ENCODE data around the gene RBFOX2. TPM values are rescaled to one million over a fixed set of nuclear protein-coding genes. Genes with fewer than 3 reads are reported as not detected.
"Not testable (repeated sequence)": the region's sequence is repeated elsewhere in the genome, so short reads cannot be mapped to it uniquely, and the experiment has no call there.

The RBFOX2 gene
- polyA plus RNA-seq, 1 donor = 190 TPM

DNA sequence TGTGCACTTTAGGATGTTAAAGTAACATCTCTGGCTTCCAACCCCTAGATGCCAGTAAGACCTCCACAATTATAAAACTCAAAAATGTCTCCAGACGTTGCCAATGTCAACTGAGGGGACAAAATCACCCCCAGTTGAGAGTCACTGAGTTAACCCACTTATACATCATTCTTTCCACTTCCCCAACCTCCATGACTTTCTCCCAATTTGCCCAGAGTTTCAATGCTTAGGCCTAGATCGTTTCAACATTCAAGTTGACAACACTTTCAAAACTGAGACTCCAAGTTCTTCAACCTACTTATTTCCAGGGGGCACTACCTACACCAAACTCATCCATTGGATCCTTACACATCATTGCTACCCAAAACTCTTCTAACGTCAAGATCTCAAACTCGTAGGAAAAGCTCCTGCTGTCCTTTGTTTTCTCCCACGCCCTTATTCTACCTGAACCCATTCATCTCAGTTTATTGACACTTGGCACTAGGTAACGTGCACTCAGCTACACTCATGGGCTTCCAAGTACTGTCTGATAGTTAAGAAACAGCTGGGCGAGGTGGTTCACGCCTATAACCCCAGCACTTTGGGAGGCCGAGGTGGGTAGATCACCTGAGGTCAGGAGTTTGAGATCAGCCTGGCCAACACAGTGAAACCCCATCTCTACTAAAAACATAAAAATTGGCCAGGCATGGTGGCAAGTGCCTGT is 24.5 kb downstream of the RBFOX2 start:
- DNase-seq = no peak

DNA sequence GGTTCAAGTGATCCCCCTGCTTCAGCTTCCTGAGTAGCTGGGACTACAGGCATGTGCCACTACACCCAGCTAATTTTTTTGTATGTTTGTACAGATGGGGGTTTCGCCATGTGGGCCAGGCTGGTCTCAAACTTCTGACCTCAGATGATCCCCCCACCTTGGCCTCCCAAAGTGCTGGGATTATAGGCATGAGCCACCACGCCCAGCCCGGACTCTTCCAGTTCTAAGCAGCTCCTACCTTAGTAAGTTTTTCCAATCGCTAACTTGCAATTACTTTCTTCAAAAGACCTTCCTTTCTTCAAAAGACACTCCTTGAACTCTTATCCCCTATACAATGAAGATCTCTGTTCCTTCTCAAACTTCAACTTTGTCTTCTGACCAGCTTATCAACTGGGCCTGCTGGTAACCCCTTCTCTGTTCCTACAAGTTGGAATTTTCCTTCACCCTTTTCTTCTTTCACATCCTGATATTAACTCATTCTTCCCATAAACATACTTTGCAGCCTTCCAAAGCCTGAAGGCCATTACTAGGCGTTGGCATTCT is 25.8 kb downstream of the RBFOX2 start:
- DNase-seq = no peak

GRCh38 chr22:36002084-36002483 is 26.5 kb downstream of the RBFOX2 start:
- no peak for DNase-seq

GRCh38 chr22:35998748-35999147 is 29.9 kb downstream of the RBFOX2 start:
- no peak for DNase-seq

GRCh38 chr22:35997438-35997837 is 31.2 kb downstream of the RBFOX2 start:
- DNase-seq = peak; percentile 48

DNA sequence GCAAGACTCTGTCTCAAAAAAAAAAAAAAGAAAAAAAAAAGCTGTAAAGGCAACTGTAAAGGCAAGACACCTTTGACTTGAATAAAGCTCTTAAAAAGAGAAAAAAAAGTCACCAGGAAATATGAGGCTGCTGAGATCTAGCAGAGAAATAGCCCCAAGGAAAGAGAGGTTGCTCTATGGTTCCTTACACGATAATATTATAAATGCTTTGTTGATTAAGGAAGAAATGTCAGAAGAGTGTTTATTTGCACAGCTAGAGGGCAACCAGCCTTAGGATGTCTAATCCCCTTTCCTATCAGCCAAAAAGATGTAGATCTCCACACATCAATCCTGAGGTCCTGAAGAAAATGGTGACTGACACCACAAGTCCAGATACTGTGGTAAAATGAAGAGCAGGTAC is 32.0 kb downstream of the RBFOX2 start:
- no peak for DNase-seq

- peak; percentile 94 for DNase-seq
Observed at GRCh38 chr22:35995772-35996171, 32.9 kb downstream of the RBFOX2 start.

GRCh38 chr22:35995348-35995747 is 33.3 kb downstream of the RBFOX2 start:
- DNase-seq = no peak

DNA sequence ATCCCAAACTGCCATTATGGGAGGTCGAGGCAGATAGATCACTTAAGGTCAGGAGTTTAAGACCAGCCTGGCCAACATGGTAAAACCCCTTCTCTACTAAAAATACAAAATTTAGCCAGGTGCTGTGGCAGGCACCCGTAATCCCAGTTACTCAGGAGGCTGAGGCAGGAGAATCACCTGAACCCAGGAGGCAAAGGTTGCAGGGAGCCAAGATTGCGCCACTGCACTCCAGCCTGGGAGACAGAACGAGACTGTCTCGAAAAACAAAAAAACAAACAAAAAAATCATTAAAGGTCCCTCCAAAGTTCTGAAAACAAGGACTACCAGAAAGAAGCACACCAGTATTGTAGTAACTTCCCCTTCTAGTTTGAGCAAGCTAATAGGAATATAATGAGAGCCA is 34.9 kb downstream of the RBFOX2 start:
- not testable (repeated sequence) for DNase-seq

DNA sequence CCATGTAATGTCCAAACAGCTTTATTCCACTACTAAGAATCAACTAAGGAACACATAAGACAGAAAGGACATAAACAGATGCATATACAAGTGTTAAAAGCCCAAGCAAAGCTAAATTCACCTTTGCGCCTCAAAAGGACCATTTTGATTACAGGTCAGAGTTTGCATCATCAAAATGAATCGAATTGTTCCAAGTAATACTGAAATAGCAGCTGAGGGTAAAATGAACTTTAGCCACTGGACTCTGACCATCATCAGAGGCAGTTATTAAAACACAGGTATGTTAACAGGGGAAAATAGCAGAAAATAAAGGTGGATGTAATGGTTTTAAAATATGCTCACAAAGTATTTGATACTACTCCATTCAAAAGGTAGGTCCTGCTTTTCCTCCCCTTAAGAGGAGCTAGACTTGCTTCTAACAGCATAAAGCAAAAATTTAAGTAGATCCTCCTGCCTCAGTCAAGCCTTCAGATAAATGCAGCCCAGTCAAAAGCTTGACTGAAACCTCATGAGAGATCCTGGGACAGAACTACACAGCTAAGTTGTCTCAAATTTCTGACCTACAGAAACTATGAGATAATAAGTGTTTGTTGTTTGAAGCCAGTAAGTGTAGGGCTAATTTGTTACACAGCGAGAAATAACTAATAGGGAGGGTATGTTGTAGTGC is 35.4 kb downstream of the RBFOX2 start:
- no peak for DNase-seq

DNA sequence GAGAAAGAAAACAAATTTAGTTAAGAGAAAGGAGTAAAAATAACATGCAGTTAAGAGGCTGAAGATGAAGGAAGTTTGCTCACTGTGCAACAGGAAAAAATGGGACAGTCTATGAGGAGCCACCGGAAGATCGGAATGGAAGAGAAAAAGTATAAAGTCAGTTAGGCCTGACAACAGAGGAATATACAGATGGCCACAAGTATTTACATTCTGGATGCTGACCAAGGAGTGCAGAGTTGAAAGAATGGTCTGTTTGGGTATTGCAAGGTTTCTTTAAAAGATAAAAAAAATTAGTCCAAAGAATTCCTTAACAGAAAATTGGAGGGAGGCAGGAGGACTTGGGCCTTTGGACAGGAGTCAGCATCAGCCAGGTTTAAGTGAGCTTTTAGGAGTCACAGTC is 37.5 kb downstream of the RBFOX2 start:
- no peak for DNase-seq

- DNase-seq = no peak
Observed at GRCh38 chr22:35988030-35988429, 40.6 kb downstream of the RBFOX2 start.

- DNase-seq = no peak
Observed at GRCh38 chr22:35987487-35987886, 41.1 kb downstream of the RBFOX2 start.

DNA sequence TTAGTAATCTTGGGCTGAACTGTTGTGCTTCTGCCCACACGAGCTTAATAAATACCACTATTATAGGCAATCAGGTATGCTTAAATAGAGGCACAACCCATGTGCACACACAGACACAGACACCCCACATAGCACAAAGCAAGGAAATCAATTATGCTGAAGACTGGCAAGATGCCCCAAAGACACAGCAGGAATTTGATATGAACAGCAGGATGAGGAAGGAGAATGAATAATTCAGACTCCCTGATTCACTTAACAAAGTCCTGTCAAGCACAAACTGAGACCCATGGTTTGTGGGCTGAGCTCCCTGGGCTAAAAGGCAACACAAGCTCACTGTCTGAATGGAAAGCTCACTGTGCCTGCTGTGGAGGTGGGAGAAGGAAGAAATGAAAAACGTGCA is 42.5 kb downstream of the RBFOX2 start:
- DNase-seq = no peak

DNA sequence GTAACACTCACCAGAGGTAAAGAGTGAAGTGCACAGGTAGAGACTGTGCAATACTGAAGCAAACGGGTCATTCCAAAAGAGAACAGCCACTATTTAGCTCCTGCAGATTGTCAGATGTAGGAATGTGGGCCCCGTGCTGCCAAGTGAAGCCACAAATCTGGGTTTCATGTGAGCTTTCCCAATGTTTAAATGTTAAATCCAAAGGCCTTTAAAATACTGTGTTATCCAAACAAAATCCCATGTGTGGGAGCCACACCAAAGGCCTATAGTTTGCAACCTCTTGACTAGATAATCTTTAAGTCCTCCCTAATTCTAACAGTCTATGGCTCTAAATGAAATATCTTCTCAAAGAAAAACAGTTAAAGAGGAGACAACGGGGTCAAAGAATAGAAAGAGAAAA is 43.3 kb downstream of the RBFOX2 start:
- no peak for DNase-seq

DNA sequence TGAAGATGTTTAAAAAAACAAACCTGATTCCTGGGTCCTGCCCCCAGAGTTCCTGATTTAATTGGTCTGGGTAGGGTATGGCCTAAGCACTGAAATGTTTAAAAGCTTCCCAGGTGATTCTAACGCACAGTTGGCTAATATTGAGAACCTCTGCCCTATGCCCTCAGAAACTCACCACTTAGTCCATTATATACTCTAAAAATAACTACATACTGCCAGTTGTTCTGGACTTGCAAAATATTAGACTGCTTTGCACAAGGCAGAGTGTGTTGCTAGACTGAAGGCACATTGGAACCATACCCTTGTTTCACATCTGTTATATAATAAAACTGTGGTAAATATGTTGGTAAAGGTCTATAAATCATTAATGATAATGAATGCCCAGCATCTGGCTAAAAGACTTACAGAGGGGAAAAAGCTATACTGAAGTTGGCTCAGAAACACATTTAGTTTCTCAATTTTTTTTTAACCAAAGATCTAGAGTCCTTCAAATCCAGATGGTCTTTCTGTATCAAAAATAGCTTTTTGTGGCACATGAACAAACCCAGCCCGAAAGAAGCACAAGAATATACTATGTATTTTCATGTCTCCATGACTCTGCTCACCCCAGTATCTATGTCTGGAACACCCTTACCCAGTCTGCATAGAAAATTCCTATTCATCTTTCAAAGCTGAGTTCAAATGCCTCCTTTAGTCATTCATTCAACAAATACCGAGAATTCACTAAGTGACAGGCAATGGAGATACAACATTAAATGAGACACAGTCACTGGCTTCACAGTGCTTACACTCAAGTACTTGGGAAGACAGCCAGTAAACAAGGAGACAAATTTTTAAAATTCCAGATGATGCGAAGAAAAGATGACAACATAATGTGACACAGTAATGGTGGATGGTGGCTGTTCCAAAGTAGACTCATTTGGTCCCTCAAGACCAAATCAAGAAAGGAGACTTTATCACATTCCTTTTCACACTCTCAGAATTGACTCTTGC is 44.1 kb downstream of the RBFOX2 start:
- no peak for DNase-seq

- no peak for DNase-seq
Observed at GRCh38 chr22:35981900-35982299, 46.7 kb downstream of the RBFOX2 start.

DNA sequence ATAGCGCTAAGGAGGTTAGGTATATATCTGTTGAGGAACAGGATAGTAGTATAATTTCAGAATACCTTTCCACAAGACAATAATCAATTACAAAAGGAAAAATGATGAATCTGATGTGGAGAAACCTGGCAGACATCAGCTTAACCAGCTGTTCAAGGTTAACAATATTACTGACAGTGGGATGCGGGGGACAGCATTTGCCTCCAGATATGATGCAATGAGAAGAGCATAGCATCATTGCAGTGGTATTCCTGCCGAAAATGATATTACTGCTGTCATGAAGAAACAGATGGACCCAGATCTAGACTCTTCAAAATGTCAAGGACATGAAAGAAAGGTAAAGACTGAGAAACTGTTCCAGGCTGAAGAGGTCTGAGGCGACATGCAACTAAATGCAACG is 49.7 kb downstream of the RBFOX2 start:
- no peak for DNase-seq

DNA sequence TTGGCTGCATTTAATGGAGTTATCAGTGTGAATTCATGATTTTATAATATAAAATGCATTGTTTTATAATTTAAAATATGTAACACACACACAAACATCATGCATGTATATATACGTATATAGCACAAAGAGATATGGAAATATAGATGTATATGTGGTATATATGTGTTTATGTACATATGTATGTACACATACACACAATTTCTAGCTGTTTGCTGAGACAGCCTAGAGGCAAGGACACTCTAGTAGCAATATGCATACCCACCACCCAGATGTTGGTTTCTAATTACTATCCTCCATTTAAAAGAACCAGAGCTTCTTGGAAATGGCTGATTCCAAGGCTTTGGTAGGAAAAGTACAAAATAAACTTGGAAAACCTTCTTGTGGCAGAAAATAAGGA is 50.4 kb downstream of the RBFOX2 start:
- DNase-seq = no peak

DNA sequence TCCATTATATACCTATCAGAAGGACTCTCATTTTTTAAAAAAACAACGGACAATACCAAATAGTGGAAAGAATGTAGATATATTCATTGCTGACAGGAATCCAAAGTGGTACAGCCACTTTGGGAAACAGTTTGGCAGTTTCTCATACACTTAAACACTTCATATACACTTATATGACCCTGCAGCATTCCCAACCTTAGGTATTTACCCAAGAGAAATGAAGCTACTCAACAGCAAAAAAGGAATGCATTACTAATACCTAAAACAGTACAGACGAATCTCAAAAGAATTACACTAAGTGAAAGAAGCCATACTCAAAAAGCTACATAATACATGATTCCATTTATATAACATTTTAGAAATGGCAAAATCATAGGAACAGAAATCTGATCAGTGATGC is 51.5 kb downstream of the RBFOX2 start:
- DNase-seq = no peak

DNA sequence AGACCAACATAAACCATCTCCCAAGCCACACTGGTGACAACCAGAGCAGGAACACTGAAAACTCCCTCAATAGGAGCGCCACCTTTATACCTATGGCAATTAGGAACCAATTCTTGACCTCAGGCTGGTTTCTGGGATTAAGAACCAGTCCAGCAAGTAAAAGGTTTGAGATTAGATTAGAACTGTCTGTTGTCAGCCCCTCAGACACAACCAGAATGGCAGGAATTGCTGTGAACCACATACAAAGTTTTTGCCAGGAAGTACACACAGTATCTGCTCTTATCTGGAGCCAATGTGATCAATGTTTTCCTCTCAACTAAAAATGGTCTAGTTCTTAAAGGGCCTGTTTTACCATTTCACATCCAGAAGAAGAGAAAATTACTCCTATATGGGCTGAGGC is 55.2 kb downstream of the RBFOX2 start:
- no peak for DNase-seq

DNA sequence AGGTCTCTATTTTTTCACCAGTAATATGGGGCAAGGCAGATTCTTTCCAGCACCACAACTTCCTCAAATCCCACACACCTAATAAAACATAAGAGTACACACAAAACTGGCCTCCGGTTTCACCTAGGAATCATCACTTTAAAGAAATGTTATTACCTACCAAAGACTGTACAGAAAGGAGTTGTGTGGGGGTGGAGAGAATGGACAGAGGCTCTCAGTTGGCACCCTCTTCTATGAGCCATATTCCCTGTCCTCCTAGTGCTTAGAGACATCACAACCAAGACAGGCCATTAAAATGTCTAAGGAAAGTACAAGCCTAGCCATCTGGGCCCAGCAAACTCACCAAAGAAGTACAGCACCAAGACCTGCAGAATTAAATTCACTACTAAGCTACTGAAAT is 56.1 kb downstream of the RBFOX2 start:
- no peak for DNase-seq
